RWPE2 (cell line): ENCODE results near the gene ATXN7L1.
A peak's percentile ranks its signal among the peaks of the same experiment; 100 is the strongest.

Experiments
- ATAC-seq: fragments of 200-7000 bp; cut with Tn5 transposase; 3 replicates; pipeline ENCODE4 v1.9.1; 2021; ENCODE audit warnings: low read depth
- DNase-seq: peaks from one replicate; pipeline ENCODE4 v3.0.0-alpha.2; 2020; ENCODE audit warnings: low spot score
- H3K27ac ChIP-seq: fragments of 450-650 bp; 2 replicates; pipeline ENCODE4 v1.5.1; 2017; ENCODE audit warnings: mild to moderate bottlenecking; ENCODE audit not compliant: poor library complexity, severe bottlenecking
- H3K27me3 ChIP-seq: fragments of 250-450 bp; sonication (Bioruptor Pico); 2 replicates; pipeline ENCODE4 v1.5.1; 2021; ENCODE audit warnings: mild to moderate bottlenecking, moderate library complexity; ENCODE audit not compliant: insufficient read depth, poor library complexity, severe bottlenecking
- H3K36me3 ChIP-seq: fragments of 250-450 bp; sonication (Bioruptor Pico); 2 replicates; pipeline ENCODE4 v1.5.1; 2020; ENCODE audit warnings: low read depth, mild to moderate bottlenecking, moderate library complexity
- H3K4me1 ChIP-seq: fragments of 250-450 bp; sonication (Bioruptor Pico); 2 replicates; pipeline ENCODE4 v1.5.1; 2021; ENCODE audit warnings: mild to moderate bottlenecking, moderate library complexity; ENCODE audit not compliant: insufficient read depth, poor library complexity, severe bottlenecking
- H3K4me3 ChIP-seq: fragments of 250-450 bp; sonication (Bioruptor Pico); 2 replicates; pipeline ENCODE4 v1.5.1; 2021; ENCODE audit warnings: mild to moderate bottlenecking, moderate library complexity; ENCODE audit not compliant: severe bottlenecking
- H3K9me3 ChIP-seq: fragments of 250-450 bp; sonication (Bioruptor Pico); 2 replicates; pipeline ENCODE4 v1.5.1; 2021; ENCODE audit warnings: mild to moderate bottlenecking, moderate library complexity; ENCODE audit not compliant: severe bottlenecking
- CTCF ChIP-seq: fragments of 450-650 bp; IDR thresholded peaks from one replicate; pipeline ENCODE4 v1.5.1; 2017; ENCODE audit warnings: mild to moderate bottlenecking, moderate library complexity; ENCODE audit not compliant: poor library complexity, severe bottlenecking

ATXN7L1 gene

GRCh38 chr7:105876091-105876963, at the start of gene ATXN7L1:
Gene ATXN7L1 (minus strand): TSS chr7:105876599. CDS start chr7:105876558, 41 bp downstream.
- peak; percentile 75 for ATAC-seq
- no peaks in the 10 kb centered on the region for H3K36me3 ChIP-seq
- TF ChIP-seq CTCF: peak; percentile 94
- H3K27me3 ChIP-seq: no peaks in the 10 kb centered on the region
- peak within 1 kb of the TSS; percentile 66 for H3K4me3 ChIP-seq
- H3K27ac ChIP-seq: peak within 1 kb of the TSS; percentile 21
- peaks cover 2% of the 10 kb centered on the region for H3K4me1 ChIP-seq
- DNase-seq: peak; percentile 93
- no peaks in the 10 kb centered on the region for H3K9me3 ChIP-seq

GRCh38 chr7:105926131-105926530, 49.7 kb upstream of the ATXN7L1 start:
- no peak for ATAC-seq
- H3K27ac ChIP-seq: no peak overlapping the region
- H3K4me1 ChIP-seq: no peaks in the 10 kb centered on the region
- H3K36me3 ChIP-seq: no peaks in the 10 kb centered on the region
- H3K27me3 ChIP-seq: no peaks in the 10 kb centered on the region
- no peak for DNase-seq
- no peak overlapping the region for H3K4me3 ChIP-seq
- no peaks in the 10 kb centered on the region for H3K9me3 ChIP-seq
- no peak for TF ChIP-seq CTCF

GRCh38 chr7:105924945-105925344, 48.5 kb upstream of the ATXN7L1 start:
- H3K4me3 ChIP-seq: no peak overlapping the region
- no peak for ATAC-seq

GRCh38 chr7:105920766-105921165, 44.4 kb upstream of the ATXN7L1 start:
- H3K27ac ChIP-seq: no peak overlapping the region
- H3K36me3 ChIP-seq: no peaks in the 10 kb centered on the region
- no peak overlapping the region for H3K4me3 ChIP-seq
- H3K4me1 ChIP-seq: no peaks in the 10 kb centered on the region
- H3K9me3 ChIP-seq: no peaks in the 10 kb centered on the region
- DNase-seq: no peak
- no peak for TF ChIP-seq CTCF
- no peak for ATAC-seq
- H3K27me3 ChIP-seq: no peaks in the 10 kb centered on the region

More at GRCh38 chr7:105924945-105925344, 48.5 kb upstream of the ATXN7L1 start:
- no peak for TF ChIP-seq CTCF
- H3K27ac ChIP-seq: no peak overlapping the region
- no peaks in the 10 kb centered on the region for H3K27me3 ChIP-seq
- H3K4me1 ChIP-seq: no peaks in the 10 kb centered on the region
- H3K9me3 ChIP-seq: no peaks in the 10 kb centered on the region
- no peak for DNase-seq
- H3K36me3 ChIP-seq: no peaks in the 10 kb centered on the region

GRCh38 chr7:105917659-105918058, 41.3 kb upstream of the ATXN7L1 start:
- no peaks in the 10 kb centered on the region for H3K27me3 ChIP-seq

More at GRCh38 chr7:105917659-105918058, 41.3 kb upstream of the ATXN7L1 start:
- no peak for TF ChIP-seq CTCF
- Histone ChIP-seq H3K9me3 (no peaks in the 10 kb centered on the region), H3K4me1 (no peaks in the 10 kb centered on the region), H3K4me3 (no peak overlapping the region), H3K27ac (no peak overlapping the region), H3K36me3 (no peaks in the 10 kb centered on the region)
- ATAC-seq (no peak), DNase-seq (no peak)
